Mucosa of rectum (tissue), 2 donors: Measurements from ENCODE around the gene IGFBP7.
A peak's percentile ranks its signal among the peaks of the same experiment; 100 is the strongest.

Experiments
- H3K27ac ChIP-seq, 2 donors: one replicate each; pipeline ENCODE4 v1.7.0; 2013; ENCODE audit warnings: inconsistent platforms in 2 of 2, low read depth in 2 of 2, low read length in 2 of 2
- H3K27me3 ChIP-seq, 2 donors: one replicate each; pipeline ENCODE4 v1.7.0; 2013; ENCODE audit warnings: low read length in 2 of 2; ENCODE audit not compliant: control insufficient read depth in 2 of 2, insufficient read depth in 2 of 2
- H3K36me3 ChIP-seq, 2 donors: one replicate each; pipeline ENCODE4 v1.7.0; 2013; ENCODE audit warnings: low read length in 2 of 2; ENCODE audit not compliant: control insufficient read depth in 2 of 2, insufficient read depth in 2 of 2
- H3K4me1 ChIP-seq, 2 donors: one replicate each; pipeline ENCODE4 v1.7.0; 2013; ENCODE audit warnings: low read length in 2 of 2, mild to moderate bottlenecking in 1 of 2; ENCODE audit not compliant: control insufficient read depth in 2 of 2, insufficient read depth in 2 of 2
- H3K4me3 ChIP-seq, 2 donors: one replicate each; pipeline ENCODE4 v1.7.0; 2013; ENCODE audit warnings: low read length in 2 of 2
- H3K9ac ChIP-seq, 2 donors: one replicate each; pipeline ENCODE4 v1.7.0; 2013; ENCODE audit warnings: low read length in 2 of 2, low read depth in 1 of 2, mild to moderate bottlenecking in 1 of 2
- H3K9me3 ChIP-seq, 2 donors: one replicate each; pipeline ENCODE4 v1.7.0; 2013; ENCODE audit warnings: low read length in 2 of 2; ENCODE audit not compliant: control insufficient read depth in 2 of 2
- donor health status: healthy.
- donor health status: Normal muscosa, but diverticular disease.

The IGFBP7 gene, protein sequence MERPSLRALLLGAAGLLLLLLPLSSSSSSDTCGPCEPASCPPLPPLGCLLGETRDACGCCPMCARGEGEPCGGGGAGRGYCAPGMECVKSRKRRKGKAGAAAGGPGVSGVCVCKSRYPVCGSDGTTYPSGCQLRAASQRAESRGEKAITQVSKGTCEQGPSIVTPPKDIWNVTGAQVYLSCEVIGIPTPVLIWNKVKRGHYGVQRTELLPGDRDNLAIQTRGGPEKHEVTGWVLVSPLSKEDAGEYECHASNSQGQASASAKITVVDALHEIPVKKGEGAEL

GRCh38 chr4:57109847-57110639 is at the start of gene IGFBP7:
TSS of gene IGFBP7 (minus strand) at chr4:57110385. CDS start at chr4:57110351, 34 bp downstream.
- peaks cover 7 to 13% of the 10 kb centered on the region in 2 donors for H3K4me1 ChIP-seq
- no peaks in the 10 kb centered on the region for H3K36me3 ChIP-seq
- H3K27me3 ChIP-seq: peaks cover 6 to 7% of the 10 kb centered on the region in 2 donors
- peak within 1 kb of the TSS; percentile 84 to 85 for H3K27ac ChIP-seq
- H3K9me3 ChIP-seq: no peaks in the 10 kb centered on the region
- H3K9ac ChIP-seq: peak within 1 kb of the TSS; percentile 65 to 79
- peak within 1 kb of the TSS; percentile 70 for H3K4me3 ChIP-seq

DNA sequence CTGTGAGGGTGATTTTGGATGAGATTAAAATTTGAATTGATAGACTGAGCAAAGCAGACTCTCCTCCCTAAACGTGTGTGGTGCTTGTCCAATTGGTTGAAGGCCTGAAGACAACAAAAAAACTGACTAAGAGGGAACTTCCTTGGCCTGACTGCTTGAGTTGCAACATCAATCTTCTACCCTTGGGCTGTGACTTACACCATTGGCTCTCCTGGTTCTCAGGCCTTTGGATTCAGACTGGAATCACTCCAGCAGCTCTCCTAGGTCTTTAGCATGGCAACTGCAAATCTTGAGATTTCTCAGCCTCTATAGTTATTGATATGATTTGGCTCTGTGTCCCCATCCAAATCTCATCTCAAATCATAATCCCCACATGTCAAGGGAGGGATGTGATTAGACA is 49.7 kb upstream of the IGFBP7 start:
- H3K4me3 ChIP-seq: no peak overlapping the region
- H3K9me3 ChIP-seq: no peaks in the 10 kb centered on the region
- no peak overlapping the region for H3K9ac ChIP-seq
- H3K27ac ChIP-seq: no peak overlapping the region
- H3K4me1 ChIP-seq: peaks cover 2 to 8% of the 10 kb centered on the region in 2 donors
- H3K27me3 ChIP-seq: no peaks in the 10 kb centered on the region
- no peaks in the 10 kb centered on the region for H3K36me3 ChIP-seq

- Histone ChIP-seq H3K36me3 (no peaks in the 10 kb centered on the region), H3K4me3 (no peak overlapping the region), H3K4me1 (peaks cover 2% of the 10 kb centered on the region in 2 donors), H3K27ac (no peak overlapping the region), H3K9ac (no peak overlapping the region), H3K9me3 (no peaks in the 10 kb centered on the region), H3K27me3 (peaks cover 0 to 3% of the 10 kb centered on the region in 2 donors)
Observed at GRCh38 chr4:57158762-57159161, 48.6 kb upstream of the IGFBP7 start.

- H3K4me3 ChIP-seq: no peak overlapping the region
- H3K9ac ChIP-seq: no peak overlapping the region
Observed at GRCh38 chr4:57158221-57158620, 48.0 kb upstream of the IGFBP7 start.

DNA sequence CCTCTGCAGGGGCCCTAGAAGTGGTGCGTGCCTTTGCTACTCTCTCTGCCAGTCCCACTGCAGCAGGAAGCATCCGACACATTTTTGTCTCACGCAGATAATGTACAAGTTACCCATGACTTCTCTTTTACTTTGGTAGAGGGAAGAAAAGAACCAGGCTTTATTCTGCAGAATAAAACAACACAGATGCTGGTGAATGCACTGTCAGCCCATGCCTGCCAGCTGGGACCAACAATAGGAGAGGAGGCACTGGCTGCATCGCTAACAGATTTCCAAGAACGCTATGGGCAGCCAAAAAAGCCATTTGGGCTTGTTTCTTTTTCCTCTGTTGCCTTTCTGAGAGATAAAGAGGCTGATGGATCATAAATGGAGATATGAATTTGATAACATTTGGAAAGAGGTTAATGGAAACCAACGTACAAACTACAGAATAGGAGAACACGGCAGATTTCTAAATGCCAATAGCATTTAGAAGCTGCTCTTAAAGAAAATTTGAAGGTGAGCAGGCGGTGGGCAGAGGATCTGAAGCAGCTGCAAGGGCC is 47.5 kb upstream of the IGFBP7 start:
- no peak overlapping the region for H3K9ac ChIP-seq
- H3K36me3 ChIP-seq: no peaks in the 10 kb centered on the region
- no peak overlapping the region for H3K4me3 ChIP-seq
- no peaks in the 10 kb centered on the region for H3K9me3 ChIP-seq
- no peaks in the 10 kb centered on the region for H3K4me1 ChIP-seq
- H3K27me3 ChIP-seq: peaks cover 3% of the 10 kb centered on the region in 2 donors
- H3K27ac ChIP-seq: no peak overlapping the region

More at GRCh38 chr4:57158221-57158620, 48.0 kb upstream of the IGFBP7 start:
- Histone ChIP-seq H3K27me3 (peaks cover 3% of the 10 kb centered on the region in 2 donors), H3K27ac (no peak overlapping the region), H3K36me3 (no peaks in the 10 kb centered on the region), H3K4me1 (no peaks in the 10 kb centered on the region), H3K9me3 (no peaks in the 10 kb centered on the region)

- H3K36me3 ChIP-seq: no peaks in the 10 kb centered on the region
- no peak overlapping the region for H3K4me3 ChIP-seq
- H3K9me3 ChIP-seq: no peaks in the 10 kb centered on the region
- no peaks in the 10 kb centered on the region for H3K4me1 ChIP-seq
- no peak overlapping the region for H3K9ac ChIP-seq
- peaks cover 3% of the 10 kb centered on the region in 2 donors for H3K27me3 ChIP-seq
- H3K27ac ChIP-seq: no peak overlapping the region
Observed at GRCh38 chr4:57156242-57156990, 46.2 kb upstream of the IGFBP7 start.

GRCh38 chr4:57154926-57155325 is 44.7 kb upstream of the IGFBP7 start:
- no peak overlapping the region for H3K9ac ChIP-seq
- H3K27ac ChIP-seq: no peak overlapping the region
- no peaks in the 10 kb centered on the region for H3K4me1 ChIP-seq
- H3K36me3 ChIP-seq: no peaks in the 10 kb centered on the region
- H3K27me3 ChIP-seq: peaks cover 3% of the 10 kb centered on the region in 2 donors
- no peak overlapping the region for H3K4me3 ChIP-seq
- no peaks in the 10 kb centered on the region for H3K9me3 ChIP-seq

DNA sequence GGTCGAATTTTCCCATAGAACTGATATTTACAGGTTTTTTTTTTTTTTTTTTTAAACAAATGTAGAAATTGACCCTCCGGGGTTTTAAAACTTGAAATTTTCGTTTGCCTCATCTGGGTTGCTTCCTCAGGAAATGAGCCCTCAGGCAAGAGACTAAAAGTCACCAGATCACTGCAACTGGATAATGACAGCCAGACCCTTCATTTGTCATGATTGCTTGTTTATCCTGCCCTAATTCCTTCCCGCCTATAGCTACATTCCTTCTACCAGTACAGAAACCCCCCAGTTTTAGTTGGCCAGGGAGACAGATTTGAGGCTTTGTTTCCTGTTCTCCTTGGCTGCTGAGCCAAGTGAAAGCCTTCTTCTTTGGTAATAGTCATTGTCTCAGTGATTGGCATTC is 44.0 kb upstream of the IGFBP7 start:
- Histone ChIP-seq H3K9ac (no peak overlapping the region), H3K4me3 (no peak overlapping the region), H3K4me1 (no peaks in the 10 kb centered on the region), H3K36me3 (no peaks in the 10 kb centered on the region), H3K27me3 (peaks cover 3% of the 10 kb centered on the region in 2 donors), H3K9me3 (no peaks in the 10 kb centered on the region), H3K27ac (no peak overlapping the region)

DNA sequence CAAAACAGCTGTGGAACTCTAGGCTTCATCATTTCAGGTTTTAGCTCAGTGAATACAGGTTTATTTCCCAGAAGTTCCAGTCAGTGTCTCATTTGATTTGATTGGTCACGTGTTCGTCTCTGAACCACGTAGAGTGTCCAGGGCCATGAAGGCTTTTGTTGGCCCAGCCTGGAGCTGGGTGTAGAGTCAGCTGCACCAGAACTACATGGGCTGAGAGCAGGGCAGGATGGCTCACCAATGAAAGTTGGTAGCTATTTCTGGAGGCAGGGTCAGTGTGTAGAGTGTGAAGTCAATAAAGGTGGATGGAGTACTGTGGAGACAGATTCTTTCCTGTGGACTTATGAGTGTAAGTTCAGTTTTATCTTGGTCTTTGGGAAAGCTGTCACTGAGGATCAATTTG is 43.0 kb upstream of the IGFBP7 start:
- H3K36me3 ChIP-seq: no peaks in the 10 kb centered on the region
- H3K9me3 ChIP-seq: no peaks in the 10 kb centered on the region
- H3K27ac ChIP-seq: no peak overlapping the region
- no peaks in the 10 kb centered on the region for H3K4me1 ChIP-seq
- H3K4me3 ChIP-seq: no peak overlapping the region
- H3K27me3 ChIP-seq: peaks cover 3% of the 10 kb centered on the region in 2 donors
- H3K9ac ChIP-seq: no peak overlapping the region
